Hematopoietic multipotent progenitor cell treated with erythropoietin and hydrocortisone succinate and interleukin-3 and kit ligand, for 6 days (in vitro differentiated cells): Measurements from ENCODE around the gene AKAP6.

Experiments
- DNase-seq: peaks from one replicate; pipeline ENCODE4 v3.0.0-alpha.2; 2015

AKAP6 gene

GRCh38 chr14:32594766-32595165 is 265.7 kb downstream of the AKAP6 start:
- DNase-seq: no peak

- no peak for DNase-seq
These were observed 266.4 kb downstream of the AKAP6 start for GRCh38 chr14:32595497-32595896.

- DNase-seq: no peak
These were observed 267.3 kb downstream of the AKAP6 start for GRCh38 chr14:32596390-32596789.

- DNase-seq: no peak
These were observed 268.7 kb downstream of the AKAP6 start for GRCh38 chr14:32597771-32598170.

GRCh38 chr14:32601069-32601468 is 272.0 kb downstream of the AKAP6 start:
- DNase-seq: no peak

- no peak for DNase-seq
These were observed 272.8 kb downstream of the AKAP6 start for GRCh38 chr14:32601906-32602305.

GRCh38 chr14:32602699-32603098 is 273.6 kb downstream of the AKAP6 start:
- DNase-seq: no peak

GRCh38 chr14:32603992-32604565 is 275.0 kb downstream of the AKAP6 start:
- DNase-seq: no peak

GRCh38 chr14:32606301-32606700 is 277.2 kb downstream of the AKAP6 start:
- no peak for DNase-seq

- DNase-seq: no peak
These were observed 278.3 kb downstream of the AKAP6 start for GRCh38 chr14:32607399-32607798.

GRCh38 chr14:32608857-32609256 is 279.8 kb downstream of the AKAP6 start:
- DNase-seq: no peak

GRCh38 chr14:32609388-32609787 is 280.3 kb downstream of the AKAP6 start:
- no peak for DNase-seq

GRCh38 chr14:32611752-32612151 is 282.7 kb downstream of the AKAP6 start:
- no peak for DNase-seq

- DNase-seq: no peak
These were observed 289.9 kb downstream of the AKAP6 start for GRCh38 chr14:32618991-32619390.

GRCh38 chr14:32620303-32620702 is 291.2 kb downstream of the AKAP6 start:
- DNase-seq: no peak

- DNase-seq: no peak
These were observed 291.6 kb downstream of the AKAP6 start for GRCh38 chr14:32620724-32621123.

- no peak for DNase-seq
These were observed 292.5 kb downstream of the AKAP6 start for GRCh38 chr14:32621585-32621984.

GRCh38 chr14:32622742-32623141 is 293.6 kb downstream of the AKAP6 start:
- DNase-seq: no peak

GRCh38 chr14:32623300-32624093 is 294.4 kb downstream of the AKAP6 start:
- no peak for DNase-seq

- no peak for DNase-seq
These were observed 296.1 kb downstream of the AKAP6 start for GRCh38 chr14:32625211-32625610.

GRCh38 chr14:32627545-32628298 is 298.6 kb downstream of the AKAP6 start:
- no peak for DNase-seq

GRCh38 chr14:32629236-32629635 is 300.1 kb downstream of the AKAP6 start:
- DNase-seq: no peak

GRCh38 chr14:32630701-32631100 is 301.6 kb downstream of the AKAP6 start:
- DNase-seq: no peak
